SU-DHL-6 (cell line): ENCODE results near the gene PHRF1.

ENCODE experiments used
- CTCF ChIP-seq: fragments of 200-600 bp; sonication (generic); IDR thresholded peaks from one replicate; pipeline ENCODE4 v1.5.1; 2017; ENCODE audit warnings: antibody characterized with exemption, mild to moderate bottlenecking, low read length, moderate library complexity; ENCODE audit not compliant: insufficient read depth, poor library complexity, severe bottlenecking
- EZH2phosphoT487 ChIP-seq: fragments of 200-600 bp; sonication (generic), shearing (Covaris generic); conservative IDR thresholded peaks from 2 replicates; pipeline ENCODE4 v1.6.1; 2018; ENCODE audit warnings: mild to moderate bottlenecking, antibody characterized with exemption, low read length, moderate library complexity, mixed read lengths

- TF ChIP-seq CTCF, result no peak
- TF ChIP-seq EZH2phosphoT487, result no peak
Measured at GRCh38 chr11:610146-610801, 34.0 kb downstream of the PHRF1 start.
